Endothelial cell of umbilical vein (primary cell): ENCODE data around the gene SCAPER.

ENCODE experiments used
- EZH2 ChIP-seq: IDR thresholded peaks from 2 replicates; pipeline ENCODE4 v1.6.1; 2012; ENCODE audit warnings: borderline replicate concordance, low read depth, mild to moderate bottlenecking, moderate library complexity, low read length, inconsistent platforms; ENCODE audit not compliant: severe bottlenecking
- FOS ChIP-seq: IDR thresholded peaks from 2 replicates; pipeline ENCODE4 v1.6.1; 2011; ENCODE audit warnings: mild to moderate bottlenecking, low read length, moderate library complexity, borderline replicate concordance; ENCODE audit not compliant: insufficient read depth
- GATA2 ChIP-seq: IDR thresholded peaks from 2 replicates; pipeline ENCODE4 v1.7.0; 2011; ENCODE audit warnings: low read depth, mild to moderate bottlenecking, moderate library complexity, mixed read lengths, low read length; ENCODE audit not compliant: insufficient read length, insufficient read depth
- JUN ChIP-seq: IDR thresholded peaks from 2 replicates; pipeline ENCODE4 v1.6.1; 2011; ENCODE audit warnings: borderline replicate concordance, low read depth; ENCODE audit not compliant: insufficient read length, insufficient read depth
- POLR2A ChIP-seq: IDR thresholded peaks from 2 replicates; pipeline ENCODE4 v1.6.1; 2012; ENCODE audit warnings: low read depth, mild to moderate bottlenecking, control low read depth, low read length
- POLR2AphosphoS5 ChIP-seq: IDR thresholded peaks from 2 replicates; pipeline ENCODE4 v1.6.1; 2012; ENCODE audit warnings: low read depth, mild to moderate bottlenecking, control low read depth, low read length, moderate library complexity; ENCODE audit not compliant: insufficient read depth
- TF ChIP-seq, protein P1 (sequence below), 2 donors: IDR thresholded peaks; 1 replicate in 1 of 2; 2 replicates in 1 of 2; pipeline ENCODE4 v1.5.1; 2011; ENCODE audit warnings: low read length in 2 of 2, mild to moderate bottlenecking in 2 of 2, moderate library complexity in 2 of 2, control low read depth in 1 of 2, inconsistent platforms in 1 of 2, low read depth in 1 of 2; ENCODE audit not compliant: insufficient read depth in 1 of 2; ENCODE audit errors: extremely low read depth in 1 of 2

DNA sequence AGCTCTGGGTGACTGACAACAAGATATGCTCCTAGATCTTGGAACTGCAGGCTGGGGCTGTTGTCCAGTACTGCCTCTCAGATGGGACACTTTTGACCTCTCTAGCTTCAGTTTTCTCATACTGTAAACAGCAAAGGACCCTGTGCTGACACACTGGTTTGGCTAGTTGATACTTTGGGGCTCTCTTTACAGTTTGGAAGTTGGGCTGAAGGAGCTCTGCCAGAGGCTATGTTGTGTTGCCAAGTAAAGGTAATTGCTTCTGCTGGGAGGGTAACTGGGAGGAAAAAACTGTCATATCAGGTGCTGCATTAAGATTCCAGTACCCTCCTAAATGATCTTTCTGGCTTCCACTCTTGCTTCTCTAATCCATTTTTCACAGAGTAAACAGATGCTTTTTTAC, 514.6 kb downstream of the SCAPER start:
- no peak for TF ChIP-seq POLR2A
- TF ChIP-seq FOS, result no peak
- no peak for TF ChIP-seq GATA2
- TF ChIP-seq, protein P1, sequence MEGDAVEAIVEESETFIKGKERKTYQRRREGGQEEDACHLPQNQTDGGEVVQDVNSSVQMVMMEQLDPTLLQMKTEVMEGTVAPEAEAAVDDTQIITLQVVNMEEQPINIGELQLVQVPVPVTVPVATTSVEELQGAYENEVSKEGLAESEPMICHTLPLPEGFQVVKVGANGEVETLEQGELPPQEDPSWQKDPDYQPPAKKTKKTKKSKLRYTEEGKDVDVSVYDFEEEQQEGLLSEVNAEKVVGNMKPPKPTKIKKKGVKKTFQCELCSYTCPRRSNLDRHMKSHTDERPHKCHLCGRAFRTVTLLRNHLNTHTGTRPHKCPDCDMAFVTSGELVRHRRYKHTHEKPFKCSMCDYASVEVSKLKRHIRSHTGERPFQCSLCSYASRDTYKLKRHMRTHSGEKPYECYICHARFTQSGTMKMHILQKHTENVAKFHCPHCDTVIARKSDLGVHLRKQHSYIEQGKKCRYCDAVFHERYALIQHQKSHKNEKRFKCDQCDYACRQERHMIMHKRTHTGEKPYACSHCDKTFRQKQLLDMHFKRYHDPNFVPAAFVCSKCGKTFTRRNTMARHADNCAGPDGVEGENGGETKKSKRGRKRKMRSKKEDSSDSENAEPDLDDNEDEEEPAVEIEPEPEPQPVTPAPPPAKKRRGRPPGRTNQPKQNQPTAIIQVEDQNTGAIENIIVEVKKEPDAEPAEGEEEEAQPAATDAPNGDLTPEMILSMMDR (IDR thresholded peaks at IDR 0.05; ENCODE audit: extremely low read depth in 1 of 2, insufficient read depth in 1 of 2, low read depth in 1 of 2, low read length in 2 of 2), result no peak
- no peak for TF ChIP-seq JUN
- TF ChIP-seq POLR2AphosphoS5, result no peak
- TF ChIP-seq EZH2, result no peak
